G401.6 (cell line): Measurements from ENCODE around the gene ZBTB7B.

Source experiments
- FAIRE-seq: peaks from 2 replicates; lab custom pipeline; 2012; peaks lifted over from hg19 to GRCh38; lab: Jason Lieb, UNC

The ZBTB7B gene

DNA sequence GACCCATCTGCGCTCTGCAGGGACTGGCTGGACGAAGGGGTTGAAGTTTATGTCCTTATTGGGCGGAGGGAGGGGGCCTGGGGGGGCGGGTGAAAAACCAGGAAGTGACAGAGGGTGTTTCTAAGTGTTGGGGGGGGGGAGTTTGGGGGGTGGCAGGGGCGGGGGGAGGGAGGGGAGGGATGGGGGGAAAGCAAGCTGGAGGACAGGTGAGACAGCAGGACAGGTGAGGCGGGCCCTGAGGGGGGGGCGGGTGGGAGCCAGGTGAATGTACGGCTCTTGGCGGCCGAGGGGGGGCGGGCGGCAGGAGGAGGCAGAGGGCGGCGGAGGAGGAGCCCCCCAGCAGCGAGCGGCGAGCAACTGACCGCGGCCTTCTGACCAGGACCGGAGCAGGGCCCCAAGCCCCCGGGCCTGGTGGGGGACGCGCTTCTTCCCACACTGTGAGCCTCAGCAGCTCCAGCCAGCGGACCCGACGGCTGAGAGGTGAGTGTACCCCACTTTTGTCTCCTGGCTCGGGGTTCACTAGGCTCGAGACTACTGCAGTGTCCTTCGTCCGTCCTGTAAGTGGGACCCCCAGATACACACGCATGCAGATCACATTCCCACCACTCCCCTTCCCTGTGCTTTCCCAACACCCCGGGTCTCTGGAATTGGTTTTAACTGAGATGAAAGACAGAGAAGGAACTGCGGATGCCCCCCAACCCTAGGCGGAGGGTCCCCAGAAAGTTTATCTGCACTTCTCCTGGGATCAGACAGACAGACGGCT lies at the start of gene ZBTB7B:
Gene ZBTB7B (plus strand): TSS at position 339 of the 763 bp plus-strand sequence. CDS start 11,859 bp downstream, outside the sequence.
- FAIRE-seq: no peak

DNA sequence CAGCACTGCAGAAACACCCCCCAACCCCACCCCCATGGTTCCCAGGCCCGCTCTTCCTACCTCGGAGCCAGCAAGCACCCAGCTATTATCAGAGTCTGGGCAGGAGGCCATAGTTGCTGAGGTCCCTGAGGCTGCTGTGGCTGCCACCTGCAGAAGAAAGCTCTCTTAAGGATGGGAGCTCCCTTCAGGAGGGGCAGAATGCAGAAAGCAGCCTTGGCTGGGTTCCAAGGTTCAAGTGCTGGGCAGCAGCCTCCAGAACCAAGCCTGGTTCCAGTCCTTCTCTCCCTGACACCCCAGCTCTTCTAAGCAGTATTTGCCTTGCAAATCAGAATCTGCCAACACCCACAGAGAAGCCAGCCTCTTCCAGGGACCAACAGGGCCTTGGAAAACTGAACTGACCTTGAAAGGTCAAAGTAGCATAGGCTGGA lies 49.0 kb upstream of the ZBTB7B start:
- no peak for FAIRE-seq

DNA sequence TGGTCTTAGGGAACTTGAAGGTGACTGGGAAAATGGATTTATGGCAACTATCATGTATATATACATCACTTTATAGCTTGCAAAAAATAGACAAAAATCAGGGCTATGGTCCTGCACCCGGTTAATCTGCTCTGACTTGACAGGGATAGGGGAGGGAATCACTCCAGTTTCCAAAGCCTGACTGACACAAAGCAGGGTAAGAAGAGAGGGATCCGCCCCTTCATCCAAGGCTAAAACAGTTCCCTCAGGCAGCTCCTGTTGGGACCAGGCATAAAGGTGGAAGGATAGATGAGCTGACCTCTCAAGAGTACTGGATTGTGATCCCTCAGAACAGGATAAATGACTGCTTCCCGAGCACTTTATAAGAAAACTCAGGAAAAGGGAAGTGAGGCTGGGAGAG lies 48.1 kb upstream of the ZBTB7B start:
- no peak for FAIRE-seq

DNA sequence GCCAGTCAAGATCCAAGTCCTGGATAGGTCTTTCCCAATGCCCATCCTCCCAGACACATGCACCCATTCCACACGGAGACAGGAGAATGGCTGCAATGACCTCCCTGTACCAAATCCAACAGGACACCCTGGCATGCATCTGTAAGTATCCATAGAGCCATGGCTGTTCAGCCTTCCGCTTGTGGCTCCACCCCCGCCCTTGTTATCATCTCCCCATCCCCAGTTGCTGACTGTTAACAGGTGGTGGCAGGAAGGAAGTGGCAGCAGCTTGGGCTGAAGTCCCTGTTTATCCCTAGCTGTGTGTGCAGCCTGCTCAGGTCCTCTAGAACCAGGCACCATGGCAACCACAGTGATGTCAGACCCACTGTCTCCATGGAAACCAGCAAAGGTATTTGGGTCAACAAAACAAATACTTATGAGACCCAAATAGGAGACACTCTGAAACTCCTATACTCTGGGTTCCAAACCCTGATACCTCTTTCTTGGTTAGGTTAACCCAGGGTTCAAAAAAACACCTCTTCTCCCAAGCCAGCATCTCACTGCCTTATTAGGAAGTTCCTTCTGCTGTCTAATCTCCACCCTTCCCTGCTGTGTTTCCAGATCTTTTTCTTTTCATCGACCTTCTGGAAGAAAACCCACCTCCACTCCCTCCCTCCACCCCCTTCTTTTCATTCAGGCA lies 47.4 kb upstream of the ZBTB7B start:
- no peak for FAIRE-seq

DNA sequence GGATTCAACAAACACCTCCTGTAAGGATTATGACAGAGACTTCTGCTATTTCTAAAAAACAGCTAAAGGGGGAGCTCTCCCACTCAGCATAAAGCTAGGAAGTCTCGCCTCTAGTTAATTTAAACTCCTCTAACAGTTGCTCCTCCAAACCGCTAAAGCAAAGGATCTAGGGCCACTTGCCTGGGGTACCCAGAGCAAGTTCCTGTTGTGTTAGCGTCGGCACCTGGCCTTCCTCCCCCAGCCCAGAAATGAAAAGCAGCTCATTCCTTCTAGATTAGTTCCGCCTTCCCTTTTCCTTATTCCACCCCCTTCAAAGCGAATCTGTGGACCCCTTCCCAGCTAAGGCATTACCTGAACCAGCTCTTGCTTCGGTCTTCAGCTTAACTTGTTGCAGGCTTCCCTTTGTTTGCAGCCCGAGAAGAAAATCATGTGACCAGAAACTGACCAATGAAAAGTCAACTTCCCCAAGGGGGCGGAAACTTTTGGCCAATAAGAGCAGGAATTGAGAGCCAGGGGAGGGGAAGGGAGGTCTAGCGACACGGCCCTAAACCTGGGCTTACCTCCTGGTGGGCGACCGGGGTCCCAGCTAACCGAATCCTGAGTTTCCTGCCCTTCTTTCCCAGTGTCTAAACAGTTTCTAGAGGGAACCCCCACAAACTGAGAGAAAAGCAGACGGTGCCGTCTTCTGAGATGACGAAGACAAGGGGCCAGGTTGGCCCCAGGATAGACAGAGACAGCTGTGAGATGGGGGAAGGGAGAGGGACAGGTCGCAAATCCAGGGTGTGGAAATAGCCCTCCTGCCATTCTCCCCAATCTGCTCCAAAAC lies 46.7 kb upstream of the ZBTB7B start, which contains the start of gene PBXIP1:
Gene PBXIP1 (minus strand): TSS at position 382 of the 826 bp plus-strand sequence. CDS start 2,378 bp downstream, outside the sequence.
- FAIRE-seq: peak; percentile 94

DNA sequence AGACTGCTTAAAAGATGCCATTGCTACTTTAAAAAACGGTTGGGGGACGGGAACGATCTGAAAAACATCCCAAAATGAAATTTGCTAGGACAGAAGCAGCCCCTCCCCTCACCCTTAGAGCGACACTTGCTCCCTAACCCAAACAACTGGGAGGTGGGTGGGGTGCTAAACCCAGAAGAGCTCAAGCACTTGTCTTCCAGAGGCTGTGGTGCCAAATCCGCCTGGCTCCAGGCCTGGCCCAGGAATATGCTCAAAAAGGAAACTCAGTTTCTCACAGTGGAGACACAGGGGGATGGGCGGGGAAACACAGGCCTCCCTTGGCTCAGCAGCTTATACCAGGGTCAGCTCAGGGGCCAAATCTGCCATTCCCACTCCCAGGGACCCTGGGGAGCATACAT lies 46.1 kb upstream of the ZBTB7B start:
- no peak for FAIRE-seq

DNA sequence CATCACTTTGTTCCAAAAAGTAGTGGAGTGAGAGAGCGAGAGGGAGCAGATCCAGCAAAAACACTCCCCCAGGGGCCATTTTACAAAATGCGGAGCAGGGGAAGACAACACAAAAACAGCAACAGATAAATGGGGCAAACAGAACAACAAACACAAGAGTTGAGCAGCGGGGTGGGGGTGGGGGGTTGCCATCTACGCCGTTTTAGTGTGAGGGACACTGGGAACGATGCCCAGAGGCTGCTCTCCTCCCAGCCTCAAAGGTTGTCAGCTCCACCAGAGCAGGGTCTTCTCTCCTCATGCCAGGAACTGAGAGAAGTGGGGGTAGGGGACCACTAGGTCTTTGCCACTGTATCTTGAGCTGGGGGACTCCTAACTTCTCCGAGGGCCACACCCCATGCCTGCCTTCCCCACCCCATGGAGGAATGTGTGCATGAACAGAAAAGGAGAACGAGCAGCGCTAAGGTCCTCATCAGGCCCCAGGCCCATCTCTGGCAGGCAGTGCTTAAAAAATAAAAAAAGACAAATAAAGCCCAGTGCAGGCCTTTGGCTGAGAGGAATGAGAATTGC lies 45.4 kb upstream of the ZBTB7B start:
- FAIRE-seq: no peak

DNA sequence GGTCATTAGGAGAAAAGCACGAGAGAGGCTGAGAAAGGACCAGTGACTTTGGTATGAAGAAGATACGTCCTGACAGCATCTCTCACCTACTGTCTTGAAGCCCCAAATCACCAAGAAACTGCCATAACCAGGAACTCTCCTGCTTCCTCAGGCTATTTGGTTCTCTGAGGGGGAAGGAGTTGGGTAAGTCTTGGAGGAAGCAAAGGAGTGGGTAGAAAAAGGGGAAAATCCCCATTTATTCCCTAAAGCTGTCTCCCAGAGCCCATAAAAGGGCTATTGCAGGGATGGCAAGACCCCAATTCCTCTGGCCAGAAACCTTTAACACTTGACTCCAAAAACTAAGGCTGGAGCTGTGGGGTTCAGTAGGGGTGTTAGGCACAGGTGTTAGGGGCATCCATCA lies 44.6 kb upstream of the ZBTB7B start:
- FAIRE-seq: no peak

DNA sequence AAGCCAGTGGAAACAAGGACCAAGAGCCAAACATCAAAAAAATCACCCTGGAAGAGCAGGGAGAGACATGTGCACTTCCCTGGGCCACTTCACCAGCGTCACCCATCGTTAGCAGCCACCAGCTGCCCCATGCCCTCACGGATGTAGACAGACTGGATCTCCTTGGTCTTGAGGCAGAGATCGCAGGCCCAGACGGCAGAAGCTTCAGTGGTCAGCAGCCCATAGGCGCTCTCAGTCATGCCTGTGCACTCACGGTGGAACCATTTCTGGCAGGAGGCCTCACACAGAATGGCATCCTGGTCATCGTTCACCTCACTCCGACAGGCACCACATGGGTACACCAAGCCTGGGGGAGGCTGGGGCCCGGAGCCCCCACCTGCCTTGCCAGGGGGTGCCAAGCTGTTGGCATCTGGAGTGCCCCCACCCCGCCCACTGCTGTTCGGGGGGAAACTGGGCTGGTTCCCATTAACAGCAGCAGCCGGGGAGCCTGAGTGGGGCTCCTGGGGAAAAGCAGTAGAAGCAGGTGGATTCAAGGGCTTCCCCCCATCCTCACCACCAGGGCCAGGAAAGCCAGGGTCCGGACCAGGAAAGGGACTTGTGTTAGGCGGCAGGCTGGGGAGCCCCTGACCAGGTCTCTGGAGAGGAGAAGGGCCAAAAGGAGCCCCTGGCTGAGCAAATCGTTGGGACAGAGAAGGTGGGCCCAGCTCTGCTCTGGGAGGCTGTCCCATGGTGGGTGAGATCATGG lies 43.7 kb upstream of the ZBTB7B start:
- FAIRE-seq: no peak

DNA sequence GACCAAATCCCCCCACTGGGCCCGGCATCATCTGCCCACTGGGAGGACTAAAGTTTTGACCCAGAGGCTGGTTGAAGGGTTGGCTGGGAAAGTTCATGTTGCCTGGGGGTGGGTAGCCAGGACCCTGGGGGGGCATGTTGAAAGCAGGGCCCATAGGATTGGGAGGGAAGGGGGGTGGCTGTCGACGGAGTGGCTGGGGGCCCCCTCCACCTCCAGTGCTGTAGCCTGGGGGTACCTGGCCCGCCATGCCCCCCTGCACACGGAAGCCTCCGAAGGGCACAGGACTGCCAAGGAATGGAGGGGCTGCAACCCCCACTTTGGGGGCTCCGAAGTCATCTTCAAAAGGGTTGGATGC lies 43.2 kb upstream of the ZBTB7B start:
- FAIRE-seq: no peak

DNA sequence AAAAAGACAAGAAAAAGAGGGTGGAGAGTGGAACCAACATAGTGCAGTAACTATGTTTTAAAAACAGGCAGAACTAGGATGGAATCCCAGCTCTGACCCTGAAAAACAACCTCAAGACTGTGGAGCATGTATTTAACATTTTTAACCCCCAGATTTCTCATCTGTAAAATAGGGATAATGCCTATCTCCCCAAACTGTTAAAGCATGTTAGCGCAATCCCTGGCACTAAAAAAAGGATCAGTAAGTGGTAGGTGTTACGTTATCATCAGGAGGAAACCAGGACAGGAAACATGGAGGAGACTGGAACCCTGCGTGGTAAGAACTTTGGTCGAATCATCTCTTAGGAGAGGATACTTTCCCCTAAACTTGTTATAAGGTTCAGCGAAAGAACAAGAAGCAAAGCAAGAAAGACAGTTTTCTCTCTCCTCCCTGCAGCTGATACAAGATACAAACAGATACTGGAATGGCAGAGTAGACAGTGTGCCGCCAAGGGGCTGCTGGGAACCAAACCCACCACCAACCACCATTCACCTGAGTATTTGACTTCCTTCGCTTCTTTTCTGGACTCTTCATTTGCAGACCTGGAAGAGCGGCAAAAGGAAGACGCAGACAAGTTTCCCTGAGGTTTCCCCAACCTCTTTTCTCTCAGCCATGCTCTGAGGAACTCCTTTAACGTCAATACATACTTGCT lies 42.0 kb upstream of the ZBTB7B start:
- no peak for FAIRE-seq

DNA sequence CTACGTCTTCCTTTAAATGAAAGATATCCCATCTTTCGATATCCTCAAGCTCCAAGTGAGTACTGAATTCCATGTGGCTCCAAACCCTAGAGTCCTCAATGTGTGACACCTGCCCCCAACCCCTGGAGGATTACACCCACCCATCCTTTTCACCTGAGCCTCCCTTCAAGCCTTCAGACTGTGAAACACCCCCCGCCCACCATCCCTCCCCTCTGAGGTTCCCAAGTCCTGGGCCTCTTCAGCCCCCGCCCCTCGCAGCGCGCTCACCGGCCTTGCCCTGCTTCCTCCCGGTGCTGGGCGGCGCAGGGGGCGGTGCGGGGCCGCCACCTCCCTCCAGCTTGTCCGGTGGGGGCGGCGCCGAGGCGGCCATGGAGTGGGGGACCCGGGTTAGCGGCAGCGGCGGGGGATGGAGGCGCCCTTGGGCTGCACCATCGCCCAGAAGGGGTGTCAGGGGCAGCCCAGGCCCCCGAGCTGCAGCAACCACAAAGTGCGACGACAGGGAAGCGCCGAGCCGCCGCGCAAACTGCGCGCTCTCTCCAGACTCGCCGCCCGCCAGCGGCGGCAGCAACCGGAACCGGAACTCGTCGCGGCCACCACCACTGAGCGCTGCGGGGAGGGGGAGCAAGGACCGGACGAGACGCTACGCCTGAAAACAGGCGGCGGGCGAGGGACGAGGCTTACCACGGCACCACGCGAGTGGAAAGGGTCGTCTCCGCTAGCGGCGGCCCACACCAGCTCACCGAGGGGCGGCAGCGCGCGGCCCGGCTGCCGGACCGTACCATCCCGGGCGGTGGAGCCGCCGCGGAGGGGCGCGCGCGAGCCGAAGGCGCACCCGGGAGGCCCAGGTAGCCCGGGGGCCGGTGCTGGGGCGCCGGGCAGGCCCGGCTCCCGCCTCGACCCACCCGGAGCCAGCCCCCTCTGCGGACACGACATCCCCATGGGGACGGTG lies 41.1 kb upstream of the ZBTB7B start, which contains the start of gene PYGO2:
Gene PYGO2 (minus strand): TSS at position 576 of the 949 bp plus-strand sequence. CDS start 206 bp downstream, at position 370.
- no peak for FAIRE-seq

DNA sequence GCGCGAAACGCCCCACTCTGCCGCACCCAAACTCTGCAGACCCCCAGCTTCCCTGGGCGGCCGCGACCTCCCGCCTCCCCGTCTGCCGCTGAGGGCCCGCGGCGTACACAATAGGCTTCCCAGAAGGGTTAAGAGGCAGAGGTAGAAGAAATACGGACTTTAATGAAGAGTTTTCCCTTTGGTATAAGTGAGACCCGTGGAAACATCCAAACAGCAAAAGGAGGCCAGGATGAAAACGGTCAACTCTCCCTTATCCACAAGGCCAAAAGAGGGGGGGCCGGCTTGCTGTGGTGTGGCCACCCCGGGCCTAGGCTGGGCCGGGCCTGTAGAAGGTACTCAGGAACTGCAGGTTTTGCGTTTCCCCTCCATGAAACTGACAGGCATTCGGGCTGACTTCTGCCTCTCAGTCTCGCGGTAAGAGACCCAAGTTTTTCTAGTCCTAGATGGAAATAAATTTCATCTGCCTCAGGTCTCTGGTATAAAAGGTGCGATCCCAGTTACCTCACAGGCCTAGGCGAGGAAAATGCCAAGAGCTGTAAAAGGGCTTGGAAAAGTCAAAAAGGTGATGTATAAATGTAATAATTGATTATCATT lies 40.3 kb upstream of the ZBTB7B start:
- no peak for FAIRE-seq

DNA sequence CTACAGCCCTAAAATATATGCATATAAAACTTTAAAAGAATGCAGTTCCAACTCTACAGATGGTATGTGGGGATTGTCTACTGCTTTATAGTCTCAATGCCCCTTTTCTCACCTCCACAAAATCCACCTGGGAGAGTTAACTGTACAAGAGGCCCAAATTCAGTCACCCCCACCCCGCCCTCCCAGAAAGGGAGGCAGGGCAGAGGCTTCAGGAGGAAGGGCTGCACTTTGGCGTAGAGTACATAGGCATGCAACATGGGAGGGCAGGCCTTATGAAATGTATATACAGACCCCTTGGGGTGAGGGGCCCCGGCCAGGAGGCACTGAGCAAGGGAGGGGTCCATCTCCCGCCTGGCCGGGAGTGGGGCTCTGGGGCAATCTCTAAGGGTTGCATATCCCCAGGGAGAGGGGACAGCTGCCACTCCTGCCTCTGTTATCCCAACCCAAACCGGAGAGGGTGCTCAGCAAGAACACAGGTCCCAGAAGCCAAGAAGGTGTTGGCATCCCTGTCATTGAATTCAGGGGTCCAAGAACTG lies 39.7 kb upstream of the ZBTB7B start:
- FAIRE-seq: no peak

DNA sequence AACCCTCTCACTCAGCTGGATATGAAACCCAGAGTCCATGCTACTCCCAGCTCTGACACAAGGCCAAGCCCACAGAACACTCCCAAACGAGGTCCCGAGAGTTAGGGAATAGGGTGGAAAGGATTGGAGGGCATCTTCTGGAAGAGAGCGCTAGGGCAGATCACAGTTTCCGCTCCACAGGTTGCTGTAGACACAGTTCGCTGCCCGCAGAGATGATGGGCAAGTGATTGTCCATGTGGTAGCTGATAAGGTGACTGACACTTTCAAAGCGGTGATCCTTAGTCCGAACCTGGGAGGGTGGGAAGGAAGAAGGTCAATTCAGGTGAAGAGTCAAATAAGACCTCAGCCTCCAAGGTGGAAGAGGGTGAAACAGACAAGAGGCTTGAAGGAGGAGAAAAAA lies 39.0 kb upstream of the ZBTB7B start:
- no peak for FAIRE-seq

DNA sequence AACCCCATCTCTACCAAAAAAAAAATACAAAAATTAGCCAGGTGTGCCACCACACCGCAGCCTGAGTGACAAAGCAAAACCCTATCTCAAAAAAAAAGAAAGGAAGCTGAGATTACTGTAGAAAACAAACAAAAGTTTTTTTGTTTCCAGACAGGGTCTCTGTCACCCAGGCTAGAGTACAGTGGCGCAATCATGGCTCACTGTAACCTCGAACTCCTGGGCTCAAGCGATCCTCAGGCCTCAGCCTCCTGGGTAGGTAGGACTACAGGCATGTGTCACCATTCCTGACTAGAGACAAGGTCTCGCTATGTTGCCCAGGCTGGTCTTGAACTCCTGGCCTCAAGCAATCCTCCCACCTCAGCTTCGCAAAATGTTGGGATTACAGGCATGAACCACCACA lies 38.2 kb upstream of the ZBTB7B start:
- FAIRE-seq: no peak

DNA sequence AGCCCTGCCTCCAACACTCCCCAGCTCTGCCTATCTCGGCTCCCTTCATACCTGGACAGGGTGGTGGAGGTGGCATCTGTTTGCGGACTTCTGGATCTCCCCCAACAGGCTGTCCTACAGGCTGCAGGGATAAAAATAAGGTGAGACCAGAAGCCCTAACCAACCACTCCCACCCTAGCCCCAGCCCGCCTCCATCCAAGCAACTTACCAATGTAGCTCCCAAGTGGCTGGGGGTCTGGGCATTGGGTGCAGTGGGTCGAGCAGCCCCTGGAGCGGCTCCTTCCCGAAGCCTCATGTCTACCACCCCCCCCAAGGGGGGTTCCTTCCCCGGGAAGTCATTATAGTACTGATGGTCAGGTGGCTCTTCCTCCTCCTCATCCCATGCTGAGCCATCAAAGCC lies 36.5 kb upstream of the ZBTB7B start:
- FAIRE-seq: no peak

DNA sequence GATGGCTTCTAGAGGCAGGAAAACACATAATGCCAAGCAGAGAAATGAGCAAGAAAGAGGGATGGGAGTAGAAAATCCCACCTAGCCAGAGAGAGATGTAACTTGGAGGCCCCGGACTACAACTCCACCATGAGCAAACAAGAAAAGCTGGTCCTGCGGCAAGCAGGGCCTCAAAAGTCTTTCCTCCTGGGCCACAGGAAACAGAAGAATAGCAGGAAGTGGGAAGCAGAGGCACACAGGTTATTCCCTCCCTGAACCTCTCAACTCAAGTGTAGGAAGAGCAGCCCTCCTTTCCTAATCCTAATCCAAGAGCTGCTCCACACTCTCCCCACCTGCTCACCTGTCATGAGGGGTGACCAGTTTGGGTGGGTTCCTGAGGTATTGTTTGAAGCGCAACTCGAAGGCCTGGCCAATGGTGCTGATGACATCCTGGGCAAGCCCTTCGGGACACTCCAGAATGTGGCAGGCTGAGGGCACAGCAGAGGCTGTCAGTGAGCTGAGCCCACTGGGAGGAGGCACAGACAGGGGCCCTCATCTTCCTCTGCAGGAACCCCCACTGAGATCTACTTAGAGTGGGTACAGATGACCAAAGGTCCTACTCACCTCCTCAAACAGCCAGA lies 35.2 kb upstream of the ZBTB7B start:
- FAIRE-seq: no peak

DNA sequence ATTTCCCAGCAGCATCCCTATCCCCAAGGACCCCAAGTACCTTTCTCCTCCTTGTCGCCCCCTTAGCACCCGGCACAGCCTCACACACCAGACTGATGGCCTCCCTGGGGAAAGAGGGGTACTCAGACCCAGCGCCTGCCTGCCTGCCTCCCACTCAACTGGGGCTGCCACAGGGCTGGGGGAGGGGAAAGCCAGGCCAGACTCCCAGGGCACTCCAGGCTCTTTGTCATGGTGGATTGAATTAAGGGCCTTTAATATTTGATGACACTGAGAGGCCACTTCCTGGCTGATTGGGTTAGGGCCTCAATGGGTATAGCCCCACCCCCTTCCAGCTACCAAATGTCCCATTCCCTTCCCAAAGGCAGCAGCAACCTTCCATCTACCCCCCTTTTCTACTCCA lies 33.9 kb upstream of the ZBTB7B start:
- FAIRE-seq: no peak
